ENCODE measurements around the gene TMEM41B.

TMEM41B gene

DNA sequence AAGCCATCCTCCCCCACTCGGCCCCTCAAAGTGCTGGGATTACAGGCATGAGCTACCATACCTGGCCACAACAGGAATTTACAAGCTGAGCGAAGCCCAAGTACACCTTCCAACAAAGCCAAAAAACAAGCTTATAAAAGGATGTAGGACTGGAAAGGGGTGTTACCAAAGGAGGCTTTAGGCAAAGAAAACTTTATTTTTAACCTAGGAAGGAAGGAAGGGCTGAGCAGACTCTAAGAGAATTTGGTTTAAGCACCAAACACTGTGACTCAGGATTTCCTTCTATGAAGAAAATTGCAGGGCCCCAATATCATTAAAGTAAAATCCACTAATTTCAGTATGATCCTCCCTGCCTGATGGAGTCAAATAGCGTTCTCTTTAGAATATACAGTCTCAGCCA is 61.3 kb downstream of the TMEM41B start:
- no peak for ATAC-seq
- TF ChIP-seq CREB5 (CRISPR knock-in tag; IDR thresholded peaks at IDR 0.05; ENCODE audit: low read depth) (no peak), ZNF8 (CRISPR knock-in tag; IDR thresholded peaks at IDR 0.05) (no peak), TSHZ2 (CRISPR knock-in tag; IDR thresholded peaks at IDR 0.05) (no peak), OSR1 (CRISPR knock-in tag; IDR thresholded peaks at IDR 0.05) (no peak), BACH2 (CRISPR knock-in tag; IDR thresholded peaks at IDR 0.05; ENCODE audit: borderline replicate concordance) (no peak), ZNF70 (CRISPR knock-in tag; IDR thresholded peaks at IDR 0.05) (no peak)
- TF ChIP-seq, protein P1, sequence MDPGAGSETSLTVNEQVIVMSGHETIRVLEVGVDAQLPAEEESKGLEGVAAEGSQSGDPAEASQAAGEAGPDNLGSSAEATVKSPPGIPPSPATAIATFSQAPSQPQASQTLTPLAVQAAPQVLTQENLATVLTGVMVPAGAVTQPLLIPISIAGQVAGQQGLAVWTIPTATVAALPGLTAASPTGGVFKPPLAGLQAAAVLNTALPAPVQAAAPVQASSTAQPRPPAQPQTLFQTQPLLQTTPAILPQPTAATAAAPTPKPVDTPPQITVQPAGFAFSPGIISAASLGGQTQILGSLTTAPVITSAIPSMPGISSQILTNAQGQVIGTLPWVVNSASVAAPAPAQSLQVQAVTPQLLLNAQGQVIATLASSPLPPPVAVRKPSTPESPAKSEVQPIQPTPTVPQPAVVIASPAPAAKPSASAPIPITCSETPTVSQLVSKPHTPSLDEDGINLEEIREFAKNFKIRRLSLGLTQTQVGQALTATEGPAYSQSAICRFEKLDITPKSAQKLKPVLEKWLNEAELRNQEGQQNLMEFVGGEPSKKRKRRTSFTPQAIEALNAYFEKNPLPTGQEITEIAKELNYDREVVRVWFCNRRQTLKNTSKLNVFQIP (CRISPR knock-in tag; IDR thresholded peaks at IDR 0.05; ENCODE audit: borderline replicate concordance, low read depth) = no peak

DNA sequence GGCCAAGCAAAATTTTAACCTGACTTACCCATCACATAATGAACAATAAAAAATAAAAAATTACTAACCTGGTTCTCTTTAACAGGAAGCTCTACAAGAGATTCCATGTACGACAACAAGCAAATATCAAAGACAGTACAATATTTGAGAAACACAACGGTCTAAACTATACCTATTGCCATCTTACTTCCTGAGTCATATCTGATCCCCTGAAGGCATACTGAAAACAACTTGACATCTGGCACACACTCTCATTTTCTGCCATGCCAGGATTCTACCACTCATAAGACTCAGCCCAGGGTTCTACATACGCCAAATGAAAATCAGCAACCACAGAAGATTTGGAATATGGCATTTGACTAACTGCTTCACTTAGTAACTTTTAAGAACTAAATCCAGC is 63.1 kb downstream of the TMEM41B start:
- TF ChIP-seq ZNF8 (CRISPR knock-in tag; IDR thresholded peaks at IDR 0.05) (no peak), CSRNP3 (CRISPR knock-in tag; IDR thresholded peaks at IDR 0.05) (no peak), ZC3H10 (CRISPR knock-in tag; IDR thresholded peaks at IDR 0.05) (no peak), BACH2 (CRISPR knock-in tag; IDR thresholded peaks at IDR 0.05; ENCODE audit: borderline replicate concordance) (no peak)
- no peak for ATAC-seq

- no peak; the same call in 2 of the 3 replicates for ATAC-seq
These were observed 64.2 kb downstream of the TMEM41B start for GRCh38 chr11:9250139-9250582.

More at GRCh38 chr11:9250139-9250582, 64.2 kb downstream of the TMEM41B start:
- TF ChIP-seq SNAI2 (CRISPR knock-in tag; IDR thresholded peaks at IDR 0.05) (no peak), TOX (CRISPR knock-in tag; IDR thresholded peaks at IDR 0.05; ENCODE audit: borderline replicate concordance) (no peak), TCF4 (CRISPR knock-in tag; IDR thresholded peaks at IDR 0.05; ENCODE audit: borderline replicate concordance) (no peak), ZNF70 (CRISPR knock-in tag; IDR thresholded peaks at IDR 0.05) (no peak), CSDC2 (CRISPR knock-in tag; IDR thresholded peaks at IDR 0.05) (no peak), ARNTL (CRISPR knock-in tag; IDR thresholded peaks at IDR 0.05; ENCODE audit: borderline replicate concordance, low read depth) (no peak), TSHZ2 (CRISPR knock-in tag; IDR thresholded peaks at IDR 0.05) (no peak), RARB (CRISPR knock-in tag; IDR thresholded peaks at IDR 0.05) (no peak), CREB5 (CRISPR knock-in tag; IDR thresholded peaks at IDR 0.05; ENCODE audit: low read depth) (no peak), ZFP30 (CRISPR knock-in tag; IDR thresholded peaks at IDR 0.05) (no peak)

Data from SK-N-SH treated with all-trans-retinoic acid at 6 μM for 48 hours (cell line).